Measurements from ENCODE around the gene SMC4.

The SMC4 gene

GRCh38 chr3:160370987-160371857 is 28.2 kb upstream of the SMC4 start:
- H3K9me3 ChIP-seq, result no peaks in the 10 kb centered on the region
- peaks cover 14% of the 10 kb centered on the region for H3K36me3 ChIP-seq
- DNase-seq, result no peak
- H3K4me3 ChIP-seq (ENCODE audit: low read depth, low read length), result no peak overlapping the region
- no peak for TF ChIP-seq CTCF (IDR thresholded peaks at IDR 0.05; ENCODE audit: low read depth, low read length)
- no peaks in the 10 kb centered on the region for H3K27me3 ChIP-seq
- H3K4me1 ChIP-seq, result no peaks in the 10 kb centered on the region

GRCh38 chr3:160372780-160373179 is 26.7 kb upstream of the SMC4 start:
- Histone ChIP-seq H3K4me1 (no peaks in the 10 kb centered on the region), H3K9me3 (no peaks in the 10 kb centered on the region), H3K27me3 (no peaks in the 10 kb centered on the region), H3K4me3 (ENCODE audit: low read depth, low read length) (no peak overlapping the region), H3K36me3 (peaks cover 21% of the 10 kb centered on the region)
- DNase-seq, result no peak
- no peak for TF ChIP-seq CTCF (IDR thresholded peaks at IDR 0.05; ENCODE audit: low read depth, low read length)

- Histone ChIP-seq H3K36me3 (peaks cover 21% of the 10 kb centered on the region), H3K27me3 (no peaks in the 10 kb centered on the region), H3K4me1 (no peaks in the 10 kb centered on the region), H3K4me3 (ENCODE audit: low read depth, low read length) (no peak overlapping the region), H3K9me3 (no peaks in the 10 kb centered on the region)
- no peak for DNase-seq
- no peak for TF ChIP-seq CTCF (IDR thresholded peaks at IDR 0.05; ENCODE audit: low read depth, low read length)
These were observed 25.8 kb upstream of the SMC4 start for GRCh38 chr3:160373655-160374054.

GRCh38 chr3:160374472-160374871 is 25.0 kb upstream of the SMC4 start:
- DNase-seq, result no peak
- no peak for TF ChIP-seq CTCF (IDR thresholded peaks at IDR 0.05; ENCODE audit: low read depth, low read length)
- Histone ChIP-seq H3K4me3 (ENCODE audit: low read depth, low read length) (no peak overlapping the region), H3K36me3 (peaks cover 21% of the 10 kb centered on the region), H3K9me3 (no peaks in the 10 kb centered on the region), H3K27me3 (no peaks in the 10 kb centered on the region), H3K4me1 (no peaks in the 10 kb centered on the region)

GRCh38 chr3:160374925-160375324 is 24.5 kb upstream of the SMC4 start:
- Histone ChIP-seq H3K27me3 (no peaks in the 10 kb centered on the region), H3K4me1 (no peaks in the 10 kb centered on the region), H3K36me3 (peaks cover 21% of the 10 kb centered on the region), H3K4me3 (ENCODE audit: low read depth, low read length) (no peak overlapping the region), H3K9me3 (no peaks in the 10 kb centered on the region)
- DNase-seq, result no peak
- TF ChIP-seq CTCF (IDR thresholded peaks at IDR 0.05; ENCODE audit: low read depth, low read length), result no peak

- Histone ChIP-seq H3K27me3 (no peaks in the 10 kb centered on the region), H3K36me3 (peaks cover 21% of the 10 kb centered on the region), H3K9me3 (no peaks in the 10 kb centered on the region), H3K4me3 (ENCODE audit: low read depth, low read length) (no peak overlapping the region), H3K4me1 (no peaks in the 10 kb centered on the region)
- no peak for TF ChIP-seq CTCF (IDR thresholded peaks at IDR 0.05; ENCODE audit: low read depth, low read length)
- DNase-seq, result no peak
These were observed 22.8 kb upstream of the SMC4 start for GRCh38 chr3:160376681-160377080.

Data from BE2C (cell line).